C4-2B (cell line): ENCODE measurements around the gene ADCY2.

Experiments
- ZFX ChIP-seq: fragments of 450-650 bp; IDR thresholded peaks from 2 replicates; pipeline ENCODE4 v1.6.1; 2017
- TF ChIP-seq, protein P1 (sequence below): fragments of 450-650 bp; conservative IDR thresholded peaks from 2 replicates; pipeline ENCODE4 v1.5.1; 2017; ENCODE audit warnings: mild to moderate bottlenecking

DNA sequence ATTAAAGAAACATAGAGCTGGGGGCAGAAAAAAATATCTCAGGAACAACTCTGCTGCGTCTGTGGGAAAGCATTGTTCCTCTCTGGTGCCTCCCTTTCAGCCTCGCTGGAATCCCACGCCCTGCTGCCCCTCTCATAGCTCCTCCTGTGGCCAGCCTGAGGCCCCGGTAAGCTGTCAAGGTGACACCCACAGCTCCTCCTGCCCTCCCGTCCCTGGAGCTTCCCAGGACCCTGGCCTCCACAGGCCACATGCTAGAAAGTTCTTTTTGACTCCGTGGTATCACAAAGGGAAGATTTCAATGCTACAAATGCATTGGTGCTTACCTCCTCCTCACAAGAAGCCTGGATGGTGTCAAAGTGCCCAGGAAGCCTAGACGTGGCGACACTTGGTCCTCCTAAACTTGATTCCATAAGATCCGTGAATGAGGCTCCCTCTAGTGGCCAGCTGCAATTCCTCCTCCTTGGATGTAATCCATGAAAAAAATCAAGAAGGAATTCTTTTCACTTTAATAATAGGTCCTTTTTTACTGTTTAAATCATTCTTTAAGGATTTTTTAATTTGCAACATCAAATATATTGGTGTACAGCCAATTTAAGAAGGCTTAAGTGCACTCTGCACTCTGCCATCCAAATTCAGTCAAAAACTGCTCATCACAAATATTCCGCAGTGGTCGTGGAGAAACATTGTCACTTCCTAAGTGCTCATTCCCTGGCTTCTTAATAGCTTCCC is 350.1 kb downstream of the ADCY2 start:
- TF ChIP-seq, protein P1, sequence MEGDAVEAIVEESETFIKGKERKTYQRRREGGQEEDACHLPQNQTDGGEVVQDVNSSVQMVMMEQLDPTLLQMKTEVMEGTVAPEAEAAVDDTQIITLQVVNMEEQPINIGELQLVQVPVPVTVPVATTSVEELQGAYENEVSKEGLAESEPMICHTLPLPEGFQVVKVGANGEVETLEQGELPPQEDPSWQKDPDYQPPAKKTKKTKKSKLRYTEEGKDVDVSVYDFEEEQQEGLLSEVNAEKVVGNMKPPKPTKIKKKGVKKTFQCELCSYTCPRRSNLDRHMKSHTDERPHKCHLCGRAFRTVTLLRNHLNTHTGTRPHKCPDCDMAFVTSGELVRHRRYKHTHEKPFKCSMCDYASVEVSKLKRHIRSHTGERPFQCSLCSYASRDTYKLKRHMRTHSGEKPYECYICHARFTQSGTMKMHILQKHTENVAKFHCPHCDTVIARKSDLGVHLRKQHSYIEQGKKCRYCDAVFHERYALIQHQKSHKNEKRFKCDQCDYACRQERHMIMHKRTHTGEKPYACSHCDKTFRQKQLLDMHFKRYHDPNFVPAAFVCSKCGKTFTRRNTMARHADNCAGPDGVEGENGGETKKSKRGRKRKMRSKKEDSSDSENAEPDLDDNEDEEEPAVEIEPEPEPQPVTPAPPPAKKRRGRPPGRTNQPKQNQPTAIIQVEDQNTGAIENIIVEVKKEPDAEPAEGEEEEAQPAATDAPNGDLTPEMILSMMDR = peak; percentile 94
- TF ChIP-seq ZFX = no peak
